ENCODE results near the gene COL19A1. TPM values are rescaled to one million over a fixed set of nuclear protein-coding genes. Genes with fewer than 3 reads are reported as not detected.

Gene COL19A1
- total RNA-seq, 2 experiments from 2014 or later, result not detected

GRCh38 chr6:70253923-70254322, 387.6 kb downstream of the COL19A1 start:
- Mint-ChIP-seq H3K4me1 (no peaks in the 10 kb centered on the region), H3K27ac (no peak overlapping the region), H3K9me3 (ENCODE audit: low read depth) (no peaks in the 10 kb centered on the region), H3K4me3 (no peak overlapping the region), H3K36me3 (ENCODE audit: low read depth) (no peaks in the 10 kb centered on the region), H3K27me3 (peaks cover 3% of the 10 kb centered on the region)
- ChIA-PET POLR2A (no interaction called here), CTCF (interaction anchor here (0.6 to 2.2 kb wide), 3 partner anchors 12 to 482 kb away, joined by 4 to 6 read pairs (median 5); no protein-coding TSS in a partner anchor)
- ATAC-seq, result no peak
- no peak for DNase-seq
- intact Hi-C loops (cut with DNase I, micrococcal nuclease), result no loop called here

- Mint-ChIP-seq H3K27me3 (peaks cover 7% of the 10 kb centered on the region), H3K36me3 (ENCODE audit: low read depth) (no peaks in the 10 kb centered on the region), H3K9me3 (ENCODE audit: low read depth) (no peaks in the 10 kb centered on the region), H3K27ac (no peak overlapping the region), H3K4me1 (no peaks in the 10 kb centered on the region), H3K4me3 (no peak overlapping the region)
- intact Hi-C loops (cut with DNase I, micrococcal nuclease), result no loop called here
- ChIA-PET POLR2A (no interaction called here), CTCF (interaction anchor here (0.6 to 2.2 kb wide), 2 partner anchors 11 to 481 kb away, joined by 4 to 6 read pairs; no protein-coding TSS in a partner anchor)
- ATAC-seq (no peak), DNase-seq (no peak)
Observed at GRCh38 chr6:70254784-70255183, 388.4 kb downstream of the COL19A1 start.

- no peaks in the 10 kb centered on the region for H3K9me3 Mint-ChIP-seq (ENCODE audit: low read depth)
Observed at GRCh38 chr6:70257768-70258273, 391.5 kb downstream of the COL19A1 start.

GRCh38 chr6:70258483-70258882, 392.1 kb downstream of the COL19A1 start:
- Mint-ChIP-seq H3K4me1 (no peaks in the 10 kb centered on the region), H3K9me3 (ENCODE audit: low read depth) (no peaks in the 10 kb centered on the region), H3K36me3 (ENCODE audit: low read depth) (no peaks in the 10 kb centered on the region), H3K27ac (no peak overlapping the region), H3K4me3 (no peak overlapping the region), H3K27me3 (peaks cover 7% of the 10 kb centered on the region)
- ChIA-PET CTCF (no interaction called here), POLR2A (no interaction called here)
- ATAC-seq, result no peak
- no peak for DNase-seq
- intact Hi-C loops (cut with DNase I, micrococcal nuclease), result no loop called here

More at GRCh38 chr6:70257768-70258273, 391.5 kb downstream of the COL19A1 start:
- Mint-ChIP-seq H3K27ac (no peak overlapping the region), H3K4me1 (no peaks in the 10 kb centered on the region), H3K4me3 (no peak overlapping the region), H3K36me3 (ENCODE audit: low read depth) (no peaks in the 10 kb centered on the region), H3K27me3 (peaks cover 7% of the 10 kb centered on the region)
- CTCF ChIA-PET, result no interaction called here
- ATAC-seq (no peak), DNase-seq (no peak)
- POLR2A ChIA-PET, result no interaction called here
- intact Hi-C loops (cut with DNase I, micrococcal nuclease), result no loop called here

Other genes with a start within 250 kb of the COL19A1 start
- gene LMBRD1, start 69.5 kb upstream of the COL19A1 start, total RNA-seq, result 10 to 100 TPM; 16.7 to 18.4 TPM